CD4-positive, alpha-beta T cell (primary cell): ENCODE results near the gene GABRA5. TPM values are rescaled to one million over a fixed set of nuclear protein-coding genes. Genes with fewer than 3 reads are reported as not detected.
"Not testable (repeated sequence)": the region's sequence is repeated elsewhere in the genome, so short reads cannot be mapped to it uniquely, and the experiment has no call there.

Experiments used
- ATAC-seq: fragments of 200-7000 bp; cut with Tn5 transposase; one replicate; pipeline ENCODE4 v1.10.0; 2022; ENCODE audit warnings: mild to moderate bottlenecking; ENCODE audit not compliant: poor library complexity
- CTCF ChIA-PET: fragments of 350-600 bp; sonication (Branson Sonifier 250); formaldehyde crosslinking; loops from one replicate; lab custom pipeline; 2021; ENCODE audit warnings: antibody characterized with exemption, inconsistent platforms; lab: Charles Lee
- POLR2A ChIA-PET: fragments of 350-600 bp; sonication (Branson Sonifier 250); formaldehyde crosslinking; loops from one replicate; lab custom pipeline; 2021; ENCODE audit warnings: antibody characterized with exemption, inconsistent platforms; lab: Charles Lee
- DNase-seq, 14 experiments: peaks; one replicate each; pipeline ENCODE4 v3.0.0-alpha.2; 2013 to 2020; ENCODE audit warnings: mixed read lengths in 2 of 14
- H3K27ac ChIP-seq, 2 donors: one replicate each; pipeline versions ENCODE4 v1.5.1 to v1.7.0; 2013; ENCODE audit warnings: low read length in 2 of 2, low read depth in 1 of 2, mild to moderate bottlenecking in 1 of 2
- H3K27me3 ChIP-seq, 2 experiments: 1 replicate in 1 of 2; 2 replicates in 1 of 2; pipeline versions ENCODE4 v1.6.1 to v1.7.0; 2013; ENCODE audit warnings: low read length in 2 of 2, control low read depth in 1 of 2, mild to moderate bottlenecking in 1 of 2, moderate library complexity in 1 of 2; ENCODE audit not compliant: insufficient read depth in 2 of 2, control insufficient read depth in 1 of 2
- H3K36me3 ChIP-seq: one replicate; pipeline ENCODE4 v1.6.1; 2013; ENCODE audit warnings: low read length, control low read depth; ENCODE audit not compliant: insufficient read depth
- H3K4me1 ChIP-seq: one replicate; pipeline ENCODE4 v1.6.1; 2013; ENCODE audit warnings: low read length, control low read depth; ENCODE audit not compliant: insufficient read depth
- H3K4me3 ChIP-seq: one replicate; pipeline ENCODE4 v1.5.1; 2013; ENCODE audit warnings: mild to moderate bottlenecking, low read length, moderate library complexity
- H3K9me3 ChIP-seq, 2 experiments: 1 replicate in 1 of 2; 2 replicates in 1 of 2; pipeline versions ENCODE4 v1.6.1 to v1.7.0; 2013; ENCODE audit warnings: low read length in 2 of 2, mild to moderate bottlenecking in 2 of 2, control low read depth in 1 of 2, moderate library complexity in 1 of 2; ENCODE audit not compliant: control insufficient read depth in 1 of 2, insufficient read depth in 1 of 2
- H3K27ac Mint-ChIP-seq: one replicate; pipeline ENCODE4 v1.8.0; 2020; ENCODE audit warnings: mixed read lengths
- H3K27me3 Mint-ChIP-seq: one replicate; pipeline ENCODE4 v1.8.0; 2021; ENCODE audit warnings: mixed read lengths
- H3K36me3 Mint-ChIP-seq: one replicate; pipeline ENCODE4 v1.8.0; 2021; ENCODE audit warnings: low read depth, mixed read lengths
- H3K4me1 Mint-ChIP-seq: one replicate; pipeline ENCODE4 v1.8.0; 2021; ENCODE audit warnings: low read depth, mixed read lengths
- H3K4me3 Mint-ChIP-seq: one replicate; pipeline ENCODE4 v1.8.0; 2020; ENCODE audit warnings: mild to moderate bottlenecking, mixed read lengths
- H3K9me3 Mint-ChIP-seq: one replicate; pipeline ENCODE4 v1.8.0; 2020; ENCODE audit warnings: mixed read lengths
- intact Hi-C, 2 experiments: fragments of 100-400 bp; cut with DNase I in 1 of 2; cut with micrococcal nuclease in 1 of 2; formaldehyde crosslinking; loops; one replicate each; pipeline versions ENCODE4 v1.15.1 to v1.9.0; 2023 to 2025; cut with DNase I, micrococcal nuclease
- polyA plus RNA-seq, 2 donors: library from polyadenylated mRNA; unstranded; fragments of 120-200 nt; gene quantifications; one replicate each; pipeline ENCODE4 v1.2.1, GENCODE V29; 2013
- total RNA-seq, 174 experiments: library from RNA in 2 of 174; stranded (reverse) in 2 of 174; gene quantifications; one replicate each; pipeline ENCODE4 v1.2.3 and lab custom pipeline; 2021 to 2026
- TF ChIP-seq, protein P1 (sequence below): fragments of 200-600 bp; IDR thresholded peaks from one replicate; pipeline ENCODE4 v1.8.0; 2022; ENCODE audit warnings: antibody characterized with exemption, mild to moderate bottlenecking

GABRA5 gene
- total RNA-seq = not detected
- not detected for polyA plus RNA-seq (2013, experiment 1 of 2)
- not detected for polyA plus RNA-seq (2013, experiment 2 of 2)
- total RNA-seq (lab: John Stamatoyannopoulos, UW) = 0 to 0.11 (median 0) reads per million in 172 experiments

DNA sequence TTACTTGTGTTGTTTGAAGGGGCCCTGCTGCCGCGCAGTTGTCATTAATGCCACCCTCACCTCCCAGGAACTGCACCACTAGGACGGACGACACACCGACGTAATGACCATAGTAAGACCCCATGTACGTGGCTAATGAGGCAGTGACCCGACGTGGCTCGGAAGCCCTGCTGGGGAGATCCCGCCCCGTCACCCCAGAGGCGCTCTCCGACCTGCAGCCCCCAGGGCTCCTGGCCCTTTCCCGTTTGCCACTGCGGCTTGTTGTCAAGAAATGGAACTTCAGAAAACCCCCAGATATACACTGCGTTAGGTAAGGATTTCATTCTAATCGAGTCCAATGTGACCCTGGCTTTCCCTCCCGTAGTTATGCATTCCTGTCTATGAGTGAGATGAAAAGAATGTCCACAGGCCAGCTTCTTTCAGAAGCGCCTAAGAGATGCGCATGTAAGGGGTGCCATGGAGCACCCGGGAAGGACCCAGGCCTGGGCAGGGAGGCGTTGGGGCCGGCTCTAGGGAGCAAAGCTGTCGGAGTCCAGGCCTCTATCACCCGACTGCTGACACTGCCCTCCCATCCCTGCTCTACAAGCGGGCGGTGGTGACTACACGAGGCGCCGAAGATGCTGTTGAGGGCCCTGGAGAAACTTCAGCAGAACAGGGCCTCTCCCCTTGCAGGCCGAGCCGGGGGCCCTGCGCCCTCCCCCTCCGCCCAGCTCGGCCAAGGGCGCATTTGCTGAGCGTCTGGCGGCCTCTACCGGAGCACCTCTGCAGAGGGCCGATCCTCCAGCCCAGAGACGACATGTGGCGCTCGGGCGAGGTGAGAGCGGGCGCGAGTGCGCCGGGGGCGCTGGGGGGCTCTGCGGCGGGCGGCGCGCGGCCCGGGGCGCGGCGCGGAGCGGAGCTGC lies at the start of gene GABRA5:
TSS of gene GABRA5 (plus strand) at position 765 of the 902 bp plus-strand sequence. CDS start 2,187 bp downstream, outside the sequence.
- H3K27ac Mint-ChIP-seq = no peak within 1 kb of the TSS
- TF ChIP-seq, protein P1, sequence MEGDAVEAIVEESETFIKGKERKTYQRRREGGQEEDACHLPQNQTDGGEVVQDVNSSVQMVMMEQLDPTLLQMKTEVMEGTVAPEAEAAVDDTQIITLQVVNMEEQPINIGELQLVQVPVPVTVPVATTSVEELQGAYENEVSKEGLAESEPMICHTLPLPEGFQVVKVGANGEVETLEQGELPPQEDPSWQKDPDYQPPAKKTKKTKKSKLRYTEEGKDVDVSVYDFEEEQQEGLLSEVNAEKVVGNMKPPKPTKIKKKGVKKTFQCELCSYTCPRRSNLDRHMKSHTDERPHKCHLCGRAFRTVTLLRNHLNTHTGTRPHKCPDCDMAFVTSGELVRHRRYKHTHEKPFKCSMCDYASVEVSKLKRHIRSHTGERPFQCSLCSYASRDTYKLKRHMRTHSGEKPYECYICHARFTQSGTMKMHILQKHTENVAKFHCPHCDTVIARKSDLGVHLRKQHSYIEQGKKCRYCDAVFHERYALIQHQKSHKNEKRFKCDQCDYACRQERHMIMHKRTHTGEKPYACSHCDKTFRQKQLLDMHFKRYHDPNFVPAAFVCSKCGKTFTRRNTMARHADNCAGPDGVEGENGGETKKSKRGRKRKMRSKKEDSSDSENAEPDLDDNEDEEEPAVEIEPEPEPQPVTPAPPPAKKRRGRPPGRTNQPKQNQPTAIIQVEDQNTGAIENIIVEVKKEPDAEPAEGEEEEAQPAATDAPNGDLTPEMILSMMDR = no peak
- H3K36me3 Mint-ChIP-seq = no peaks in the 10 kb centered on the region
- intact Hi-C loops = no loop called here
- Histone ChIP-seq H3K4me3 (no peak within 1 kb of the TSS), H3K4me1 (no peaks in the 10 kb centered on the region), H3K36me3 (no peaks in the 10 kb centered on the region), H3K9me3 (peaks cover 0 to 5% of the 10 kb centered on the region in 2 experiments), H3K27ac (no peak within 1 kb of the TSS), H3K27me3 (peaks cover 5 to 19% of the 10 kb centered on the region in 2 experiments)
- no peak for ATAC-seq
- no peak for DNase-seq
- ChIA-PET POLR2A (no interaction called here), CTCF (no interaction called here)
- no peak within 1 kb of the TSS for H3K4me3 Mint-ChIP-seq
- H3K9me3 Mint-ChIP-seq = no peaks in the 10 kb centered on the region
- H3K27me3 Mint-ChIP-seq = peaks cover 45% of the 10 kb centered on the region
- H3K4me1 Mint-ChIP-seq = no peaks in the 10 kb centered on the region

DNA sequence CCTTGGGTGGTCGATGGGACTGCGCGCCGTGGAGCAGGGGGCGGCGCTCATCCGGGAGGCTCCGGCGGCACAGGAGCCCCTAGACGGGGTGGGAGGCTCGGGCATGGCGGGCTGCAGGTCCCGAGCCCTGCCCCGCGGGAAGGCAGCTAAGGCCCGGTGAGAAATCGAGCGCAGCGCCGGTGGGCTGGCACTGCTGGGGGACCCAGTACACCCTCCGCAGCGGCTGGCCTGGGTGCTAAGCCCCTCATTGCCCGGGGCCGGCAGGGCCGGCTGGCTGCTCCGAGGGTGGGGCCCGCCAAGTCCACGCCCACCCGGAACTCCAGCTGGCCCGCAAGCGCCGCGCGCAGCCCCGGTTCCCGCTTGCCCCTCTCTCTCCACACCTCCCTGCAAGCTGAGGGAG lies 35.7 kb upstream of the GABRA5 start:
- DNase-seq, H3K4me1 Mint-ChIP-seq, H3K9me3 Mint-ChIP-seq, H3K27me3 ChIP-seq, H3K4me3 ChIP-seq, ATAC-seq, CTCF ChIA-PET, H3K36me3 Mint-ChIP-seq, H3K27me3 Mint-ChIP-seq, H3K27ac ChIP-seq, H3K9me3 ChIP-seq, H3K27ac Mint-ChIP-seq, POLR2A ChIA-PET, H3K4me3 Mint-ChIP-seq, H3K4me1 ChIP-seq, H3K36me3 ChIP-seq, intact Hi-C loops: not testable (repeated sequence)

DNA sequence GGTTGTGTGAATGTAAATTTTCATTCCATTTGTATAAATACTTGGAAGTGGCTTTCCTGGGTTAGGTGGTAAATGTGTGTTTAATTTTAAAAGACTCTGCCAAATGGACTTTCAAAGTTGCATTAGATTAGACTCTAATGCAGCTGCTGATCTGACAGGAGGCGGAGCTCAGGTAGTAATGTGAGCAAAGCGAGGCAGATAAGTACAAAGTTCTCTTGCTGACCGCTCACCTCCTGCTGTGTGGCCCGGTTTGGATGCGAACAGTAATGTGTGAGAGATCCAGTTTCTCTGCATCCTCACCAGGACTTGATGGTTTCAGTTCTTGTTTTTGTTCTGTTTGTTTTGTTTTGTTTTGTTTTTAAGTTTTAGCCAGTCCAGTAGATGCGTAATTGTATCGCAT lies 34.9 kb upstream of the GABRA5 start:
- H3K4me1 ChIP-seq = no peaks in the 10 kb centered on the region
- no peak overlapping the region for H3K27ac Mint-ChIP-seq
- H3K36me3 ChIP-seq = no peaks in the 10 kb centered on the region
- ATAC-seq (no peak), DNase-seq (no peak)
- no peak overlapping the region for H3K27ac ChIP-seq
- H3K4me1 Mint-ChIP-seq = no peaks in the 10 kb centered on the region
- POLR2A ChIA-PET = no interaction called here
- CTCF ChIA-PET = no interaction called here
- no peak overlapping the region for H3K4me3 ChIP-seq
- no peaks in the 10 kb centered on the region for H3K9me3 Mint-ChIP-seq
- no peaks in the 10 kb centered on the region for H3K27me3 ChIP-seq
- peaks cover 0 to 6% of the 10 kb centered on the region in 2 experiments for H3K9me3 ChIP-seq
- intact Hi-C loops = no loop called here
- TF ChIP-seq, protein P1 = no peak
- no peaks in the 10 kb centered on the region for H3K27me3 Mint-ChIP-seq
- no peaks in the 10 kb centered on the region for H3K36me3 Mint-ChIP-seq
- H3K4me3 Mint-ChIP-seq = no peak overlapping the region
